ENCODE data around the gene PKIG.

DNA sequence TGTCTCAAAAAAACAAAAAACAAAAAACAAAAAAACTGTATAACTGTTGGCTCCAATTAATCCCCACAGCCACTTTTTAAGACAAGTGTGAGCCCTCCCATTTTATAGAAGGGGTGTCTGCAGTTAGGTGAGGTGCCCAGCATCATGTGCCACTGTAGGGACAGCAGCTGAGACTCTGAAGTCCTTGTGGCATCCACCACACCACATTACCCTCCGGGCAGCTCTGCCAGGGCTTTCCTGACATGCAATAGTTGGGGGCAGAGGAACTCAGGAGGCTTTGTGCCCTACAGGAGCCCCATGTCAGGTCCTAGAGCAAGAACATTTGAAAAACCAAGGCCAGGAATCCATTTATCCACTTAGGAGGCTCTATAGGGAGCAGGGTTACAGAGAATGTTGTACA, 17.3 kb downstream of the PKIG start:
- TF ChIP-seq EP300 (IDR thresholded peaks at IDR 0.05; ENCODE audit: borderline replicate concordance in 1 of 2, low read depth in 2 of 2, low read length in 2 of 2) (no peak), SIRT6 (IDR thresholded peaks at IDR 0.05; ENCODE audit: low read length) (no peak), CREB1 (IDR thresholded peaks at IDR 0.05) (no peak), JUND (IDR thresholded peaks at IDR 0.05; ENCODE audit: low read length) (no peak), CTCF (IDR thresholded peaks at IDR 0.05; ENCODE audit: control extremely low read depth in 1 of 3, insufficient read depth in 1 of 3, low read depth in 1 of 3, low read length in 3 of 3) (no peak), POLR2AphosphoS5 (IDR thresholded peaks at IDR 0.05; ENCODE audit: low read depth, low read length) (no peak), POLR2A (IDR thresholded peaks at IDR 0.05; ENCODE audit: control extremely low read depth in 1 of 2, low read depth in 2 of 2, low read length in 2 of 2) (no peak), CHD2 (IDR thresholded peaks at IDR 0.05; ENCODE audit: low read length) (no peak), ZNF274 (IDR thresholded peaks at IDR 0.05; ENCODE audit: borderline replicate concordance, extremely low read depth, low read length) (no peak), RAD21 (IDR thresholded peaks at IDR 0.05 in 1 of 2, conservative IDR thresholded peaks at IDR 0.05 in 1 of 2; ENCODE audit: low read depth in 2 of 2, low read length in 2 of 2) (no peak), CHD1 (IDR thresholded peaks at IDR 0.05; ENCODE audit: low read depth, low read length) (no peak), HDAC2 (IDR thresholded peaks at IDR 0.05; ENCODE audit: borderline replicate concordance in 1 of 2, low read depth in 2 of 2, low read length in 2 of 2) (no peak)
- TF ChIP-seq, protein P1, sequence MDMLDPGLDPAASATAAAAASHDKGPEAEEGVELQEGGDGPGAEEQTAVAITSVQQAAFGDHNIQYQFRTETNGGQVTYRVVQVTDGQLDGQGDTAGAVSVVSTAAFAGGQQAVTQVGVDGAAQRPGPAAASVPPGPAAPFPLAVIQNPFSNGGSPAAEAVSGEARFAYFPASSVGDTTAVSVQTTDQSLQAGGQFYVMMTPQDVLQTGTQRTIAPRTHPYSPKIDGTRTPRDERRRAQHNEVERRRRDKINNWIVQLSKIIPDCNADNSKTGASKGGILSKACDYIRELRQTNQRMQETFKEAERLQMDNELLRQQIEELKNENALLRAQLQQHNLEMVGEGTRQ (IDR thresholded peaks at IDR 0.05; ENCODE audit: low read length): no peak
